GM19328 (cell line): ENCODE data around the gene TTC17.
"Not testable (repeated sequence)": the region's sequence is repeated elsewhere in the genome, so short reads cannot be mapped to it uniquely, and the experiment has no call there.

ENCODE experiments used
- ATAC-seq: cut with Tn5 transposase; IDR thresholded peaks from one replicate; pipeline ENCODE4 v1.9.1; 2021; ENCODE audit warnings: mild to moderate bottlenecking, moderate library complexity; ENCODE audit not compliant: unreplicated experiment

The TTC17 gene

GRCh38 chr11:43443811-43444210, 85.1 kb downstream of the TTC17 start:
- no peak for ATAC-seq

- no peak for ATAC-seq
Measured at GRCh38 chr11:43447151-43447550, 88.4 kb downstream of the TTC17 start.

GRCh38 chr11:43458486-43458885, 99.8 kb downstream of the TTC17 start:
- no peak for ATAC-seq

- no peak for ATAC-seq
Measured at GRCh38 chr11:43459246-43459645, 100.5 kb downstream of the TTC17 start.

- ATAC-seq, result no peak
Measured at GRCh38 chr11:43462359-43462758, 103.6 kb downstream of the TTC17 start.

GRCh38 chr11:43467958-43468357, 109.2 kb downstream of the TTC17 start:
- no peak for ATAC-seq

GRCh38 chr11:43477491-43477890, 118.8 kb downstream of the TTC17 start:
- ATAC-seq, result not testable (repeated sequence)

GRCh38 chr11:43486141-43486540, 127.4 kb downstream of the TTC17 start:
- no peak for ATAC-seq

GRCh38 chr11:43489869-43490465, 131.2 kb downstream of the TTC17 start:
- no peak for ATAC-seq

- ATAC-seq, result no peak
Measured at GRCh38 chr11:43492701-43493100, 134.0 kb downstream of the TTC17 start.

- no peak for ATAC-seq
Measured at GRCh38 chr11:43493431-43493830, 134.7 kb downstream of the TTC17 start.

GRCh38 chr11:43497144-43497543, 138.4 kb downstream of the TTC17 start:
- no peak for ATAC-seq

GRCh38 chr11:43498561-43498960, 139.8 kb downstream of the TTC17 start:
- ATAC-seq, result no peak

- ATAC-seq, result no peak
Measured at GRCh38 chr11:43503417-43503816, 144.7 kb downstream of the TTC17 start.

GRCh38 chr11:43504316-43504950, 145.7 kb downstream of the TTC17 start:
- ATAC-seq, result no peak

- ATAC-seq, result no peak
Measured at GRCh38 chr11:43505171-43505570, 146.5 kb downstream of the TTC17 start.

- ATAC-seq, result no peak
Measured at GRCh38 chr11:43507171-43507570, 148.5 kb downstream of the TTC17 start.

GRCh38 chr11:43508511-43508918, 149.8 kb downstream of the TTC17 start:
- ATAC-seq, result no peak

GRCh38 chr11:43511959-43512358, 153.2 kb downstream of the TTC17 start:
- ATAC-seq, result no peak

GRCh38 chr11:43515090-43515489, 156.4 kb downstream of the TTC17 start:
- no peak for ATAC-seq

GRCh38 chr11:43516316-43516850, 157.7 kb downstream of the TTC17 start:
- ATAC-seq, result no peak

GRCh38 chr11:43517518-43517917, 158.8 kb downstream of the TTC17 start:
- ATAC-seq, result no peak
